A673 (cell line): ENCODE measurements around the gene TFAM. TPM values are rescaled to one million over a fixed set of nuclear protein-coding genes. Genes with fewer than 3 reads are reported as not detected.

Experiments
- BruUV-seq: library from RNA; stranded (reverse); fragments of 400-500 nt; replicated peaks from 2 replicates; lab custom pipeline; 2021; lab: Mats Ljungman, UMichigan
- CTCF ChIA-PET: fragments of 300-600 bp; sonication (Branson Sonifier 250); formaldehyde crosslinking; loops from one replicate; lab custom pipeline; 2022; ENCODE audit warnings: antibody characterized with exemption; lab: Charles Lee
- POLR2A ChIA-PET: fragments of 300-600 bp; sonication (Branson Sonifier 250); formaldehyde crosslinking; loops from one replicate; lab custom pipeline; 2022; ENCODE audit warnings: antibody characterized with exemption; ENCODE audit not compliant: low non-redundant PET; lab: Charles Lee
- DNase-seq: peaks from one replicate; pipeline ENCODE4 v3.0.0-alpha.2; 2015; ENCODE audit warnings: low spot score
- H3K27ac ChIP-seq: fragments of 200-600 bp; sonication (generic); 2 replicates; pipeline ENCODE4 v1.5.1; 2016; ENCODE audit warnings: mixed run types, low read depth, mild to moderate bottlenecking, mixed read lengths, antibody characterized with exemption, low read length; ENCODE audit not compliant: poor library complexity, severe bottlenecking
- H3K27me3 ChIP-seq: fragments of 200-600 bp; sonication (generic); replicated peaks from 2 replicates; pipeline ENCODE4 v1.6.1; 2017; ENCODE audit warnings: mixed run types, low read depth, mild to moderate bottlenecking, mixed read lengths, antibody characterized with exemption, low read length; ENCODE audit not compliant: insufficient read depth, poor library complexity
- H3K36me3 ChIP-seq: fragments of 200-600 bp; sonication (generic); 2 replicates; pipeline ENCODE4 v1.6.1; 2016; ENCODE audit warnings: mixed run types, mild to moderate bottlenecking, mixed read lengths, antibody characterized with exemption, low read length; ENCODE audit not compliant: insufficient read depth, poor library complexity, severe bottlenecking
- H3K4me1 ChIP-seq: fragments of 200-600 bp; sonication (generic); 2 replicates; pipeline ENCODE4 v1.6.1; 2017; ENCODE audit warnings: mixed run types, mild to moderate bottlenecking, mixed read lengths, antibody characterized with exemption, low read length; ENCODE audit not compliant: insufficient read depth, poor library complexity, severe bottlenecking
- H3K4me3 ChIP-seq: fragments of 200-600 bp; sonication (generic); 2 replicates; pipeline ENCODE4 v1.5.1; 2016; ENCODE audit warnings: low read depth, mixed run types, mild to moderate bottlenecking, mixed read lengths, low read length; ENCODE audit not compliant: poor library complexity, severe bottlenecking
- H3K9me3 ChIP-seq: fragments of 200-600 bp; sonication (generic); 2 replicates; pipeline ENCODE4 v1.6.1; 2016; ENCODE audit warnings: mixed run types, low read depth, mild to moderate bottlenecking, mixed read lengths, antibody characterized with exemption, low read length; ENCODE audit not compliant: poor library complexity, severe bottlenecking
- EZH2 ChIP-seq: fragments of 200-600 bp; sonication (generic); IDR thresholded peaks from 2 replicates; pipeline ENCODE4 v1.6.1; 2017; ENCODE audit warnings: borderline replicate concordance, low read depth, mild to moderate bottlenecking, mixed read lengths, antibody characterized with exemption, low read length; ENCODE audit not compliant: poor library complexity, severe bottlenecking
- intact Hi-C: fragments of 100-400 bp; cut with micrococcal nuclease; formaldehyde crosslinking; loops from one replicate; pipeline ENCODE4 v1.10.0; 2022; ENCODE audit not compliant: unreplicated experiment
- total RNA-seq: library from RNA; stranded (reverse); gene quantifications from 2 replicates; pipeline ENCODE4 v1.2.3, GENCODE V29; 2021
- TF ChIP-seq, protein P1 (sequence below): fragments of 300-800, 200-600 bp; sonication (generic); conservative IDR thresholded peaks from 2 replicates; pipeline ENCODE4 v1.5.1; 2017; ENCODE audit warnings: low read depth, mild to moderate bottlenecking, antibody characterized with exemption, low read length, moderate library complexity, mixed read lengths

The TFAM gene
- total RNA-seq, 1 experiment from 2014 or later = 113 TPM

DNA sequence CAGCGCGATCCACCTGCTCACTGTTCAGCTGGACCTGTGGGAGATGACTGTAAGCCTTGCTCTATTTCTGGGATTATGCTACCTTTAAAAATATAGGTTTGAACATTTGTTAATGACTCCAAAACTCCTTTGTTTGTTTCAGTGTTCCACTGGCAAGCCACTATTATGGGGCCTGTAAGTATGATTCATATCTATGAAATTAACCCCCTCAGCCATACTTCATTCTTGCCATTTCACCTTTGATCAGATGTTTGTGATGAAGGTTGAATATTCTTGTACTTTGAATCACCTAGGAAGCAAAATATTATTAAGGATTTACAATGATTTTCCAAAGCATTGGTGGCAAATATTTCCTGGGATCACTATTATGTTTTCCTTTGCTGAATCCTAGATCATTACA lies 23.9 kb upstream of the TFAM start:
- no peaks in the 10 kb centered on the region for H3K9me3 ChIP-seq
- no peak overlapping the region for H3K4me3 ChIP-seq
- CTCF ChIA-PET = no interaction called here
- no peaks in the 10 kb centered on the region for H3K36me3 ChIP-seq
- no TSS peak for BruUV-seq
- intact Hi-C loops = no loop called here
- peaks cover 9% of the 10 kb centered on the region for H3K4me1 ChIP-seq
- DNase-seq = no peak
- H3K27me3 ChIP-seq = no peaks in the 10 kb centered on the region
- TF ChIP-seq, protein P1, sequence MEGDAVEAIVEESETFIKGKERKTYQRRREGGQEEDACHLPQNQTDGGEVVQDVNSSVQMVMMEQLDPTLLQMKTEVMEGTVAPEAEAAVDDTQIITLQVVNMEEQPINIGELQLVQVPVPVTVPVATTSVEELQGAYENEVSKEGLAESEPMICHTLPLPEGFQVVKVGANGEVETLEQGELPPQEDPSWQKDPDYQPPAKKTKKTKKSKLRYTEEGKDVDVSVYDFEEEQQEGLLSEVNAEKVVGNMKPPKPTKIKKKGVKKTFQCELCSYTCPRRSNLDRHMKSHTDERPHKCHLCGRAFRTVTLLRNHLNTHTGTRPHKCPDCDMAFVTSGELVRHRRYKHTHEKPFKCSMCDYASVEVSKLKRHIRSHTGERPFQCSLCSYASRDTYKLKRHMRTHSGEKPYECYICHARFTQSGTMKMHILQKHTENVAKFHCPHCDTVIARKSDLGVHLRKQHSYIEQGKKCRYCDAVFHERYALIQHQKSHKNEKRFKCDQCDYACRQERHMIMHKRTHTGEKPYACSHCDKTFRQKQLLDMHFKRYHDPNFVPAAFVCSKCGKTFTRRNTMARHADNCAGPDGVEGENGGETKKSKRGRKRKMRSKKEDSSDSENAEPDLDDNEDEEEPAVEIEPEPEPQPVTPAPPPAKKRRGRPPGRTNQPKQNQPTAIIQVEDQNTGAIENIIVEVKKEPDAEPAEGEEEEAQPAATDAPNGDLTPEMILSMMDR = no peak
- TF ChIP-seq EZH2 = no peak
- H3K27ac ChIP-seq = no peak overlapping the region
- POLR2A ChIA-PET = no interaction called here

DNA sequence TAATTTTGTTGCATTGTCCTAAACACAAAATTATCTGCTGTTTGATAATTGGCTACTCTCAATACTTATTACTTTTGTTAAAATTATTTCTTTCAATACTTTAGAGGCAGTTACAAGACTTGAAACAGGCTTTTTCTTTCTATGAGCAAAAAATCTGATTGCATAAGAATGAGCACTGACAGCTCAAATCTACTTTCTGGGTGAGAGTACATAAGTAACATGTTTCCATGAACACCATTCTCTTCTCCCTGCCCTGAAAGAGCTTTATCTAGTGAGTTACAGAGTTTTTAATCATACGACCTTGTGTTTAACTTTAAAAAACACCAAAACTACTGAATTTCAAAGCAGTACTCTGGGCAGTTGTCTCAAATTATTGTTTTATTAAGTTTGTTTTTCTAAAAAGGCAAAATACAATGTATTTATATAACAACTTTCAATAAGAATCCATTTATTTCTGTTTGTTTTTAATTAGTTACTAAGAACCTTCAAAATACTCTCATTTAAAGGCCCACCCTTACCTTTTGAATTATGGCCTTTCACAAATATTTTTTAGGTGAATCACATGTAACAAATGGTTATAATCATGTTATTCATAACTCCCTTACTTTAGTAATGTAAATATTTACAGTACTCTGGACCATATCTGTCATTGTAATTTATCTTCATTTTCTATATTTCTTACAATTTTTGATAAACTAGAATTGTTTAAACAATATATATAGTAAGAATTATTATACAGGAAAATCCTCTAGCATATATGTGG lies 23.0 kb upstream of the TFAM start:
- DNase-seq = no peak
- no TSS peak for BruUV-seq
- H3K27ac ChIP-seq = no peak overlapping the region
- ChIA-PET POLR2A (no interaction called here), CTCF (no interaction called here)
- H3K27me3 ChIP-seq = no peaks in the 10 kb centered on the region
- TF ChIP-seq, protein P1 = no peak
- no peak for TF ChIP-seq EZH2
- intact Hi-C loops = no loop called here
- H3K36me3 ChIP-seq = no peaks in the 10 kb centered on the region
- peaks cover under 1% of the 10 kb centered on the region for H3K4me1 ChIP-seq
- H3K4me3 ChIP-seq = no peak overlapping the region
- H3K9me3 ChIP-seq = no peaks in the 10 kb centered on the region

DNA sequence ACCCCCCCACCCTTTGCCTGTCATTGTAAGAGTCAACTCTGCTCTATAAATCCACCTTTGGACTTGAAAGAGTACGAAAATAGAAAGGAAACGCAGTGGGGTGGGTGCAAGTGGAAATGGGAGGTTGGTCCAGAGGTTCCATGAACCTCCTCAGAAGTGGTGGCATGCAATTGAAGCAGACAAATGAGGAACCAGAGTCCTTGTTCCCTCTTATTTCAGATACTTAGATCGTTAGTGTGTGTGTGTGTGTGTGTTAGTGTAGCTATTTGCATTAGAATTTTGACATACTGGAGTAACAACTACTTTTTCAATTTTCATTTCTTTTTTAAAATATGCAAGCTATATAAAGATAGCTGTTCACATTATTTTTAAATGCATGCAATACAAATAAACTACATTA lies 18.1 kb upstream of the TFAM start:
- ChIA-PET CTCF (no interaction called here), POLR2A (no interaction called here)
- no peak for DNase-seq
- H3K27me3 ChIP-seq = no peaks in the 10 kb centered on the region
- no peak for TF ChIP-seq EZH2
- TF ChIP-seq, protein P1 = no peak
- no peaks in the 10 kb centered on the region for H3K36me3 ChIP-seq
- no TSS peak for BruUV-seq
- H3K27ac ChIP-seq = no peak overlapping the region
- no peaks in the 10 kb centered on the region for H3K9me3 ChIP-seq
- H3K4me1 ChIP-seq = no peaks in the 10 kb centered on the region
- H3K4me3 ChIP-seq = no peak overlapping the region
- intact Hi-C loops = no loop called here
